PC-3 (cell line): ENCODE measurements around the gene SOX10. TPM values are rescaled to one million over a fixed set of nuclear protein-coding genes. Genes with fewer than 3 reads are reported as not detected.

Source experiments
- ATAC-seq: fragments of 200-7000 bp; cut with Tn5 transposase; 2 replicates; pipeline ENCODE4 v1.9.1; 2020; ENCODE audit warnings: mild to moderate bottlenecking, moderate library complexity
- BruUV-seq: library from RNA; stranded (reverse); fragments of 400-500 nt; replicated peaks from 2 replicates; lab custom pipeline; 2021; lab: Mats Ljungman, UMichigan
- CTCF ChIA-PET: fragments of 300-600 bp; sonication (Branson Sonifier 250); formaldehyde crosslinking; loops from one replicate; lab custom pipeline; 2022; ENCODE audit warnings: antibody characterized with exemption; lab: Charles Lee
- POLR2A ChIA-PET: fragments of 300-600 bp; sonication (Branson Sonifier 250); formaldehyde crosslinking; loops from one replicate; lab custom pipeline; 2022; ENCODE audit warnings: antibody characterized with exemption; ENCODE audit not compliant: unreplicated experiment; lab: Charles Lee
- DNase-seq: peaks from one replicate; pipeline ENCODE4 v3.0.0-alpha.2; 2015
- H2AFZ ChIP-seq: fragments of 300-600 bp; sonication (generic); 2 replicates; pipeline ENCODE4 v1.6.0; 2016; ENCODE audit warnings: antibody characterized with exemption, low read length
- H3F3A ChIP-seq: fragments of 300-600 bp; sonication (generic); one replicate; pipeline ENCODE4 v1.6.0; 2017; ENCODE audit warnings: antibody characterized with exemption, low read length, control low read depth, mild to moderate bottlenecking; ENCODE audit not compliant: unreplicated experiment
- H3K27ac ChIP-seq: fragments of 300-600 bp; sonication (generic); 2 replicates; pipeline ENCODE4 v1.5.1; 2016; ENCODE audit warnings: mild to moderate bottlenecking, low read length
- H3K27me3 ChIP-seq: fragments of 300-600 bp; sonication (generic); 2 replicates; pipeline ENCODE4 v1.6.1; 2016; ENCODE audit warnings: low read length, mixed read lengths
- H3K36me3 ChIP-seq: fragments of 300-600 bp; sonication (generic); 2 replicates; pipeline ENCODE4 v1.6.1; 2016; ENCODE audit warnings: low read depth, mixed run types, low read length, mixed read lengths
- H3K4me1 ChIP-seq: fragments of 300-600 bp; sonication (generic); 2 replicates; pipeline ENCODE4 v1.5.1; 2016; ENCODE audit warnings: low read length; ENCODE audit not compliant: insufficient read depth
- H3K4me2 ChIP-seq: fragments of 300-600 bp; sonication (generic); 2 replicates; pipeline ENCODE4 v1.6.0; 2016; ENCODE audit warnings: low read length
- H3K4me3 ChIP-seq: fragments of 300-600 bp; sonication (generic); 2 replicates; pipeline ENCODE4 v1.5.1; 2016; ENCODE audit warnings: mild to moderate bottlenecking, low read length, mixed read lengths
- H3K79me2 ChIP-seq: fragments of 300-600 bp; sonication (generic); 2 replicates; pipeline ENCODE4 v1.6.1; 2017; ENCODE audit warnings: low read length, mixed read lengths
- H3K9ac ChIP-seq: fragments of 300-600 bp; sonication (generic); 2 replicates; pipeline ENCODE4 v1.6.0; 2016; ENCODE audit warnings: mild to moderate bottlenecking, low read length
- H3K9me2 ChIP-seq: fragments of 300-600 bp; sonication (generic); replicated peaks from 2 replicates; pipeline ENCODE4 v1.6.1; 2016; ENCODE audit warnings: mixed run types, low read length, mixed read lengths
- H3K9me3 ChIP-seq: fragments of 300-600 bp; sonication (generic); 2 replicates; pipeline ENCODE4 v1.6.1; 2016; ENCODE audit warnings: low read length, mixed read lengths
- H4K20me1 ChIP-seq: fragments of 300-600 bp; sonication (generic); 2 replicates; pipeline ENCODE4 v1.6.1; 2016; ENCODE audit warnings: low read length, mixed read lengths
- EZH2 ChIP-seq: fragments of 300-600 bp; sonication (generic); IDR thresholded peaks from one replicate; pipeline ENCODE4 v1.6.1; 2017; ENCODE audit warnings: antibody characterized with exemption, mild to moderate bottlenecking, low read length; ENCODE audit not compliant: unreplicated experiment
- EZH2phosphoT487 ChIP-seq: fragments of 300-600 bp; sonication (generic); IDR thresholded peaks from 2 replicates; pipeline ENCODE4 v1.6.1; 2018; ENCODE audit warnings: mild to moderate bottlenecking, antibody characterized with exemption, low read length, borderline replicate concordance
- intact Hi-C: fragments of 100-400 bp; cut with micrococcal nuclease; formaldehyde crosslinking; loops from 2 replicates; pipeline ENCODE4 v1.9.0; 2023
- total RNA-seq: library from RNA; depleted of rRNA; stranded (reverse); fragments of >200 nt; gene quantifications from 2 replicates; pipeline ENCODE4 v1.2.3, GENCODE V29; 2014
- TF ChIP-seq, protein P1 (sequence below): fragments of 300-600 bp; sonication (generic); conservative IDR thresholded peaks from 2 replicates; pipeline ENCODE4 v1.5.1; 2017; ENCODE audit warnings: antibody characterized with exemption, low read depth, mild to moderate bottlenecking, low read length

The SOX10 gene
- total RNA-seq, 1 experiment from 2014 or later: 1.1 TPM

DNA sequence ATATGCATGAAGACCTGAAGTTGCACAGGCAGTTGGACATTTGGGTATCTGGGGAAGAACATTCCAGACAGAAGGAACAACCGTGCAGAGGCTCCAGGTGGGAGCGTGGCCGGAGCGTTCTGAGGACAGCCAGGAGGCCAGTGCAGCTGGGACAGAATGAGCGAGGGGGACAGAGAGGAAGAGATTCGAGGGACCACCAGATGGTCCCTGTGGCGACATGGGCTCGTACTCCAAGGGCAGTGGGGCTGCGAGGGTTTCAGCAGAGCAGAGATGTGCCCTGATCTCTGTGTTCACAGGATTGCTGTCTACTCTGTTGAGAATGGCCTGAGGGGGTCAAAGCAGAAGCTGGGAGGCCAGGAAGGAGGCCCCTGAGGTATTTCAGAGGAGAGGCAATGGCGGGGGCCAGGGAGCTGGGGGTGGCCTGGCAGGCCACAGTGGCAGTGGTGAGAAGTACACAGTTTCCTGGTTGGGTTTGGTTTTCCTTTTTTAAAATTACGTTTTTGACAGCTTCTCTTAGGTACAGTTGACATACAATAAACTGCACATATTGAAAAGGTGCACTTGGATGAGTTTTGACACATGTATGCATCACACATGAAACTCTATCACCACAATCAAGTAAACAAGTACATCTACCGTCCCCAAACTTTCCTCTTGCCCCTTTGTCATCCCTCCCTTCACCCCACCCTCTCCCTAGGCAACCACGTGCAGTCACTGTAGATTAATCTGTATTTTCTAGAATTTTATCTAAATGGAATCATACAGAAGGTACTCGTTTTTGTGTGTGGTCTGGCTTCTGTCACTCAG lies 24.8 kb upstream of the SOX10 start:
- BruUV-seq: no TSS peak
- Histone ChIP-seq H3K9ac (no peak overlapping the region), H3K4me3 (no peak overlapping the region), H3K9me3 (no peaks in the 10 kb centered on the region), H3K27ac (no peak overlapping the region), H4K20me1 (no peaks in the 10 kb centered on the region), H3K36me3 (no peaks in the 10 kb centered on the region), H3K4me1 (no peaks in the 10 kb centered on the region), H3K9me2 (no peaks in the 10 kb centered on the region), H3K79me2 (no peaks in the 10 kb centered on the region), H3K4me2 (no peak overlapping the region), H3F3A (no peaks in the 10 kb centered on the region), H2AFZ (no peak overlapping the region), H3K27me3 (no peaks in the 10 kb centered on the region)
- DNase-seq: no peak
- intact Hi-C loops: no loop called here
- ChIA-PET POLR2A (interaction anchor here (0.7 kb wide), 1 partner anchor 17 kb away, joined by 3 read pairs; no protein-coding TSS in a partner anchor), CTCF (no interaction called here)
- ATAC-seq: no peak
- TF ChIP-seq, protein P1, sequence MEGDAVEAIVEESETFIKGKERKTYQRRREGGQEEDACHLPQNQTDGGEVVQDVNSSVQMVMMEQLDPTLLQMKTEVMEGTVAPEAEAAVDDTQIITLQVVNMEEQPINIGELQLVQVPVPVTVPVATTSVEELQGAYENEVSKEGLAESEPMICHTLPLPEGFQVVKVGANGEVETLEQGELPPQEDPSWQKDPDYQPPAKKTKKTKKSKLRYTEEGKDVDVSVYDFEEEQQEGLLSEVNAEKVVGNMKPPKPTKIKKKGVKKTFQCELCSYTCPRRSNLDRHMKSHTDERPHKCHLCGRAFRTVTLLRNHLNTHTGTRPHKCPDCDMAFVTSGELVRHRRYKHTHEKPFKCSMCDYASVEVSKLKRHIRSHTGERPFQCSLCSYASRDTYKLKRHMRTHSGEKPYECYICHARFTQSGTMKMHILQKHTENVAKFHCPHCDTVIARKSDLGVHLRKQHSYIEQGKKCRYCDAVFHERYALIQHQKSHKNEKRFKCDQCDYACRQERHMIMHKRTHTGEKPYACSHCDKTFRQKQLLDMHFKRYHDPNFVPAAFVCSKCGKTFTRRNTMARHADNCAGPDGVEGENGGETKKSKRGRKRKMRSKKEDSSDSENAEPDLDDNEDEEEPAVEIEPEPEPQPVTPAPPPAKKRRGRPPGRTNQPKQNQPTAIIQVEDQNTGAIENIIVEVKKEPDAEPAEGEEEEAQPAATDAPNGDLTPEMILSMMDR: no peak
- TF ChIP-seq EZH2phosphoT487 (no peak), EZH2 (no peak)

DNA sequence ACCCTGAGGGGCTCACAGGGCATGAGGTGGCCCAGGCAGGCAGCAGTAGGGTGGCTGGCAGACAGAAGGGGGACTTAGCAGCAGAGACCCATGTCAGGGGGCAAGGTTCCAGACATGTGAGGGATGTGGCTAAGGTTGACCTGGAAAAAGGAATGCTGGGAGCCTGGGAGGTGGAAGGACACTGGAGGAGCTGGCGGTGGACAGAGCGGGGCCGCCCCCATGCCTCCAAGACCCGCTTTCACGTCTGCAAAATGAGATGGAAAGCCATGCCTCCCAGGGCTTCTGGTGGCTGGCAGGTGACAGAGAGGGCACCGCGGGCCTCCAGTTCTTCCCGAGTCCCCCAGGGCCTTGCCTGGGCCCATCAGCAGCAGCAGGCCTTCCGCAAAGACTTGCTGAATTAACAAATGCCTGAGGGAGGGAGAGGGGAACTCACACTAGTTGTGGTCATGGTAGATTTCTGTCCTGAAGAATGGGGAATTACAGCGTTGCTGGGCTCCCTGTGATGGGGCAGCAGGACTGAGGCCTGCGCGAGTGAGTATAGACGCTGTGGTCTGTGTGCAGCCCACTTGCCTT lies 23.1 kb upstream of the SOX10 start:
- Histone ChIP-seq H3K4me1 (no peaks in the 10 kb centered on the region), H3F3A (no peaks in the 10 kb centered on the region), H3K36me3 (no peaks in the 10 kb centered on the region), H4K20me1 (no peaks in the 10 kb centered on the region), H3K27ac (no peak overlapping the region), H2AFZ (no peak overlapping the region), H3K27me3 (no peaks in the 10 kb centered on the region), H3K4me3 (no peak overlapping the region), H3K4me2 (no peak overlapping the region), H3K79me2 (no peaks in the 10 kb centered on the region), H3K9me3 (no peaks in the 10 kb centered on the region), H3K9ac (no peak overlapping the region), H3K9me2 (no peaks in the 10 kb centered on the region)
- intact Hi-C loops: no loop called here
- CTCF ChIA-PET: no interaction called here
- DNase-seq: no peak
- POLR2A ChIA-PET: interaction anchor here (0.6 kb wide), 1 partner anchor 45 kb away, joined by 5 read pairs; no protein-coding TSS in a partner anchor
- TF ChIP-seq, protein P1: no peak
- TF ChIP-seq EZH2 (no peak), EZH2phosphoT487 (no peak)
- BruUV-seq: no TSS peak
- no peak for ATAC-seq
